Keratinocyte (primary cell): ENCODE measurements around the gene CDC42BPG.

Experiments used
- CTCF ChIP-seq, 3 experiments: IDR thresholded peaks in 1 of 3; conservative IDR thresholded peaks in 1 of 3; optimal IDR thresholded peaks in 1 of 3; 2 replicates in 2 of 3; 3 replicates in 1 of 3; pipeline versions ENCODE3 to v1.5.1; 2011; ENCODE audit warnings: low read length in 3 of 3, mild to moderate bottlenecking in 3 of 3, moderate library complexity in 2 of 3, control low read depth in 1 of 3, inconsistent platforms in 1 of 3; ENCODE audit not compliant: insufficient read depth in 2 of 3; ENCODE audit errors: extremely low read depth in 1 of 3
- EZH2 ChIP-seq: IDR thresholded peaks from one replicate; pipeline ENCODE4 v1.6.1; 2012; ENCODE audit warnings: inconsistent platforms, mild to moderate bottlenecking, low read length, moderate library complexity

GRCh38 chr11:64805481-64805880 lies 39.0 kb downstream of the CDC42BPG start:
- TF ChIP-seq CTCF (optimal IDR thresholded peaks at IDR 0.05 in 1 of 3, IDR thresholded peaks at IDR 0.05 in 1 of 3, conservative IDR thresholded peaks at IDR 0.05 in 1 of 3; ENCODE audit: extremely low read depth in 1 of 3, insufficient read depth in 2 of 3, low read length in 3 of 3) (no peak), EZH2 (no peak)
